Measurements from ENCODE around the gene CDA. TPM values are rescaled to one million over a fixed set of nuclear protein-coding genes. Genes with fewer than 3 reads are reported as not detected.

CDA gene
- total RNA-seq, 1 donor from 2014 or later = not detected

- Mint-ChIP-seq H3K4me3 (ENCODE audit: low read depth) (no peak overlapping the region), H3K36me3 (ENCODE audit: insufficient read depth) (no peaks in the 10 kb centered on the region), H3K27ac (no peak overlapping the region), H3K9me3 (ENCODE audit: low read depth) (no peaks in the 10 kb centered on the region), H3K27me3 (peaks cover 15% of the 10 kb centered on the region), H3K4me1 (ENCODE audit: low read depth) (no peaks in the 10 kb centered on the region)
- no peak for DNase-seq (ENCODE audit: low spot score, unreplicated experiment)
- no peak for TF ChIP-seq CTCF (IDR thresholded peaks at IDR 0.05; ENCODE audit: unreplicated experiment)
These were observed 37.2 kb downstream of the CDA start for GRCh38 chr1:20626098-20626427.

- H3K27ac Mint-ChIP-seq = no peak overlapping the region
- H3K27me3 Mint-ChIP-seq = peaks cover 15% of the 10 kb centered on the region
- TF ChIP-seq CTCF (IDR thresholded peaks at IDR 0.05; ENCODE audit: unreplicated experiment) = no peak
- H3K9me3 Mint-ChIP-seq (ENCODE audit: low read depth) = no peaks in the 10 kb centered on the region
- no peaks in the 10 kb centered on the region for H3K4me1 Mint-ChIP-seq (ENCODE audit: low read depth)
- no peaks in the 10 kb centered on the region for H3K36me3 Mint-ChIP-seq (ENCODE audit: insufficient read depth)
- no peak overlapping the region for H3K4me3 Mint-ChIP-seq (ENCODE audit: low read depth)
- DNase-seq (ENCODE audit: low spot score, unreplicated experiment) = no peak
These were observed 37.6 kb downstream of the CDA start for GRCh38 chr1:20626524-20626923.

GRCh38 chr1:20630729-20631128 is 41.8 kb downstream of the CDA start:
- Mint-ChIP-seq H3K4me1 (ENCODE audit: low read depth) (peaks cover 3% of the 10 kb centered on the region), H3K9me3 (ENCODE audit: low read depth) (no peaks in the 10 kb centered on the region), H3K27ac (no peak overlapping the region), H3K27me3 (peaks cover 10% of the 10 kb centered on the region), H3K36me3 (ENCODE audit: insufficient read depth) (no peaks in the 10 kb centered on the region), H3K4me3 (ENCODE audit: low read depth) (no peak overlapping the region)
- DNase-seq (ENCODE audit: low spot score, unreplicated experiment) = no peak
- TF ChIP-seq CTCF (IDR thresholded peaks at IDR 0.05; ENCODE audit: unreplicated experiment) = no peak

GRCh38 chr1:20632386-20632785 is 43.5 kb downstream of the CDA start:
- H3K4me1 Mint-ChIP-seq (ENCODE audit: low read depth) = peaks cover 3% of the 10 kb centered on the region
- no peak overlapping the region for H3K27ac Mint-ChIP-seq
- H3K27me3 Mint-ChIP-seq = peaks cover 1% of the 10 kb centered on the region
- H3K9me3 Mint-ChIP-seq (ENCODE audit: low read depth) = no peaks in the 10 kb centered on the region
- H3K4me3 Mint-ChIP-seq (ENCODE audit: low read depth) = peak overlapping the region; percentile 64
- no peak for DNase-seq (ENCODE audit: low spot score, unreplicated experiment)
- no peaks in the 10 kb centered on the region for H3K36me3 Mint-ChIP-seq (ENCODE audit: insufficient read depth)
- TF ChIP-seq CTCF (IDR thresholded peaks at IDR 0.05; ENCODE audit: unreplicated experiment) = no peak

GRCh38 chr1:20633190-20634064 is 44.5 kb downstream of the CDA start, which contains the start of gene PINK1:
PINK1 (plus strand) TSS chr1:20633458; CDS start chr1:20633549, 91 bp downstream.
- H3K9me3 Mint-ChIP-seq (ENCODE audit: low read depth) = no peaks in the 10 kb centered on the region
- DNase-seq (ENCODE audit: low spot score, unreplicated experiment) = peak; percentile 90
- peak within 1 kb of the TSS; percentile 84 for H3K4me3 Mint-ChIP-seq (ENCODE audit: low read depth)
- TF ChIP-seq CTCF (IDR thresholded peaks at IDR 0.05; ENCODE audit: unreplicated experiment) = peak; percentile 100
- no peaks in the 10 kb centered on the region for H3K36me3 Mint-ChIP-seq (ENCODE audit: insufficient read depth)
- H3K27me3 Mint-ChIP-seq = no peaks in the 10 kb centered on the region
- peak within 1 kb of the TSS; percentile 78 for H3K27ac Mint-ChIP-seq
- H3K4me1 Mint-ChIP-seq (ENCODE audit: low read depth) = peaks cover 3% of the 10 kb centered on the region

Data from progenitor cell of endocrine pancreas (in vitro differentiated cells).